Thyroid gland (tissue), 4 donors: Measurements from ENCODE around the gene COG2. TPM values are rescaled to one million over a fixed set of nuclear protein-coding genes. Genes with fewer than 3 reads are reported as not detected.
A peak's percentile ranks its signal among the peaks of the same experiment; 100 is the strongest.
"Not testable (repeated sequence)": the region's sequence is repeated elsewhere in the genome, so short reads cannot be mapped to it uniquely, and the experiment has no call there.

Experiments used
- DNase-seq, 2 donors: peaks; one replicate each; pipeline ENCODE4 v3.0.0-alpha.2; 2019
- H3K27ac ChIP-seq, 3 donors: fragments of 200-600 bp; sonication (generic); 1 replicate in 2 of 3; 2 replicates in 1 of 3; pipeline ENCODE4 v1.5.1; 2016 to 2019; ENCODE audit warnings: mild to moderate bottlenecking in 1 of 3, moderate library complexity in 1 of 3
- H3K27me3 ChIP-seq: fragments of 200-600 bp; sonication (generic); one replicate; pipeline ENCODE4 v1.5.1; 2019
- H3K36me3 ChIP-seq, 2 donors: fragments of 200-600 bp; sonication (generic); one replicate each; pipeline ENCODE4 v1.5.1; 2016 to 2019
- H3K4me1 ChIP-seq, 2 donors: fragments of 200-600 bp; sonication (generic); one replicate each; pipeline ENCODE4 v1.5.1; 2017 to 2019
- H3K4me3 ChIP-seq, 3 donors: fragments of 200-600 bp; sonication (generic); replicated peaks in 1 of 3; 1 replicate in 2 of 3; 2 replicates in 1 of 3; pipeline ENCODE4 v1.5.1; 2016; ENCODE audit warnings: mild to moderate bottlenecking in 1 of 3
- H3K9me3 ChIP-seq: fragments of 200-600 bp; sonication (generic); one replicate; pipeline ENCODE4 v1.5.1; 2017
- POLR2A ChIP-seq, 2 donors: fragments of 450-650 bp; IDR thresholded peaks; one replicate each; pipeline ENCODE4 v1.6.1; 2017; ENCODE audit warnings: antibody characterized with exemption in 2 of 2, mild to moderate bottlenecking in 2 of 2, moderate library complexity in 1 of 2
- WGBS, 2 donors: methylation state at CpG; one replicate each; pipeline ENCODE4 v1.1.5; 2017; 5-methylcytosine and 5-hydroxymethylcytosine counted together
- intact Hi-C: fragments of 100-400 bp; cut with DNase I; formaldehyde crosslinking; loops from one replicate; pipeline ENCODE4 v1.15.1; 2023
- total RNA-seq, 4 donors: library from RNA; depleted of rRNA; stranded (reverse); fragments of >200 nt; gene quantifications; one replicate each; pipeline ENCODE4 v1.2.3, GENCODE V29; 2016
- TF ChIP-seq, protein P1 (sequence below), 6 experiments: fragments of 200-600 bp in 3 of 6; fragments of 450-650 bp in 3 of 6; sonication (generic) in 3 of 6; IDR thresholded peaks; one replicate each; pipeline ENCODE4 v1.5.1; 2016 to 2019; ENCODE audit warnings: antibody characterized with exemption in 6 of 6, mild to moderate bottlenecking in 2 of 6, inconsistent platforms in 1 of 6, moderate library complexity in 1 of 6

COG2 gene
- total RNA-seq, 4 donors from 2014 or later: 36.3 to 48.1 (median 37.5) TPM

DNA sequence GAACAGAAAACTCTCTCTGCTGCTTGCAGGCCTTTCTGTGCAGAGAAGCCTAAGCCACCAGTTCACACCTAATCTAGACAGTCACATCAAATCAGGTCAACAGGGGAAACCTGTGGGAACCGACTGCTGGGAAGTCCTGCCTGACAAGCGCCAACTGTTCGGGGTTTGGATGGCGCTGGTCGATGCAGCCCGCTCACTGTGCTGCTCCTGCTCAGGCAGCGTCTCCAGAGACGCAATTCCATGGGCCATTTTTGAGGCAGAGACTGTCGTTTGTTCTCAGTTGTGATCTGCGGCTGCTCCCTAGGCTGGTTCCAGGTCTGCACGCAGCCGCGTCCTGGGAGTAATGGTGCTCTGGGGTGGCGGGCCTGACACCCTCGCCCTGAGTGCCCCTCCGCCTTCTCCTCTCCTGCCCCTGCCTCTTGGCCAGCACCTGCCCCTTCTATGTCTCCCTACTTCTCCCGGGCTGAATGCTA is 70.2 kb downstream of the COG2 start:
- H3K4me3 ChIP-seq: no peak overlapping the region
- intact Hi-C loops: no loop called here
- H3K4me1 ChIP-seq: peaks cover 0 to 7% of the 10 kb centered on the region in 2 donors
- no peak for DNase-seq
- no peaks in the 10 kb centered on the region for H3K27me3 ChIP-seq
- H3K9me3 ChIP-seq: no peaks in the 10 kb centered on the region
- WGBS, 2 donors: 89 to 93% methylated on average over 17 of the region's 17 CpGs
- no peak overlapping the region for H3K27ac ChIP-seq
- TF ChIP-seq, protein P1, sequence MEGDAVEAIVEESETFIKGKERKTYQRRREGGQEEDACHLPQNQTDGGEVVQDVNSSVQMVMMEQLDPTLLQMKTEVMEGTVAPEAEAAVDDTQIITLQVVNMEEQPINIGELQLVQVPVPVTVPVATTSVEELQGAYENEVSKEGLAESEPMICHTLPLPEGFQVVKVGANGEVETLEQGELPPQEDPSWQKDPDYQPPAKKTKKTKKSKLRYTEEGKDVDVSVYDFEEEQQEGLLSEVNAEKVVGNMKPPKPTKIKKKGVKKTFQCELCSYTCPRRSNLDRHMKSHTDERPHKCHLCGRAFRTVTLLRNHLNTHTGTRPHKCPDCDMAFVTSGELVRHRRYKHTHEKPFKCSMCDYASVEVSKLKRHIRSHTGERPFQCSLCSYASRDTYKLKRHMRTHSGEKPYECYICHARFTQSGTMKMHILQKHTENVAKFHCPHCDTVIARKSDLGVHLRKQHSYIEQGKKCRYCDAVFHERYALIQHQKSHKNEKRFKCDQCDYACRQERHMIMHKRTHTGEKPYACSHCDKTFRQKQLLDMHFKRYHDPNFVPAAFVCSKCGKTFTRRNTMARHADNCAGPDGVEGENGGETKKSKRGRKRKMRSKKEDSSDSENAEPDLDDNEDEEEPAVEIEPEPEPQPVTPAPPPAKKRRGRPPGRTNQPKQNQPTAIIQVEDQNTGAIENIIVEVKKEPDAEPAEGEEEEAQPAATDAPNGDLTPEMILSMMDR (IDR thresholded peaks at IDR 0.05): no peak
- TF ChIP-seq POLR2A (IDR thresholded peaks at IDR 0.05): no peak
- H3K36me3 ChIP-seq: no peaks in the 10 kb centered on the region

DNA sequence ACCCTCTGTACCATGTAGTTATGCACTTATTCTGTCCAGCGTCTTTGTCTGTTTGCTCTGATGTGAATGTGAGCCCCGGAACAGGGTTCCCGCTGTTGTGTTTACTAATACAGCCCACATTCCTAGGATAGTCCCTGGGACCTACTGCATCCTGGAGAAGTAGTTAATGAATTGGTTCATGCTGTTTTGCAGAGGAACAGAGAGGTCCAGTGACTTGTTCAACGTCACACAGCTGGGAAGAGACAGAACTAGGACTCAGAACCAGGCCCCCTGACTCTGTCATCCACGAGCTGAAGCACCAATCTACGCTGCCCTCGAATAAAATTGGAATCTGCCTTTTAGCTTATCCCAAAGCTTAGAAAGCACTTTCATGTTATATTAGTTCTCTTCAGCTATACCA is 70.9 kb downstream of the COG2 start:
- intact Hi-C loops: no loop called here
- TF ChIP-seq POLR2A (IDR thresholded peaks at IDR 0.05): no peak
- TF ChIP-seq, protein P1 (IDR thresholded peaks at IDR 0.05): no peak
- H3K27me3 ChIP-seq: no peaks in the 10 kb centered on the region
- no peak overlapping the region for H3K27ac ChIP-seq
- no peak overlapping the region for H3K4me3 ChIP-seq
- DNase-seq: no peak
- peaks cover 0 to 7% of the 10 kb centered on the region in 2 donors for H3K4me1 ChIP-seq
- no peaks in the 10 kb centered on the region for H3K36me3 ChIP-seq
- 81 to 83% methylated on average over 7 of the region's 7 CpGs for WGBS, 2 donors
- H3K9me3 ChIP-seq: no peaks in the 10 kb centered on the region

DNA sequence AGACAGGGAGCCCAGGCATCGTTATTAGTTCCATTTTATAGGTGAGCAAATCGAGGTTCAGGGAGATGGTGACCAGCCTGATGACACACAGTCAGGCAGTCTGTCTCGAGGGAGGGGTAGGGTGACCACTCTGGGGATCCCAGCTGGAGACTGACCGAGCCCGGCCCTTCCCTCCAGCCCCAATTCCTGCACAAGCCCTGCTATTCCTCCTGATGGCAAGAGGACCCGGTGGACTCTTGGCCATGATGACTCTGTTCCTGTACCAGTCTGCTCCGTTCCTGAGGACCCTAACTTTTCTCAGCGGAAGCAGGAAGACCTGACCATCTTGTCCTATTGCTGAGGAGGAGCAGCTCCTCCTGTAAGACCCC is 71.2 kb downstream of the COG2 start:
- no peaks in the 10 kb centered on the region for H3K36me3 ChIP-seq
- no peaks in the 10 kb centered on the region for H3K9me3 ChIP-seq
- no peak for TF ChIP-seq POLR2A (IDR thresholded peaks at IDR 0.05)
- TF ChIP-seq, protein P1 (IDR thresholded peaks at IDR 0.05): no peak
- no peaks in the 10 kb centered on the region for H3K27me3 ChIP-seq
- intact Hi-C loops: no loop called here
- peak overlapping the region in 1 of 3 donors; percentile 18 for H3K27ac ChIP-seq
- WGBS, 2 donors: 88 to 90% methylated on average over 8 of the region's 8 CpGs
- H3K4me3 ChIP-seq: no peak overlapping the region
- no peak for DNase-seq
- peaks cover 0 to 7% of the 10 kb centered on the region in 2 donors for H3K4me1 ChIP-seq

DNA sequence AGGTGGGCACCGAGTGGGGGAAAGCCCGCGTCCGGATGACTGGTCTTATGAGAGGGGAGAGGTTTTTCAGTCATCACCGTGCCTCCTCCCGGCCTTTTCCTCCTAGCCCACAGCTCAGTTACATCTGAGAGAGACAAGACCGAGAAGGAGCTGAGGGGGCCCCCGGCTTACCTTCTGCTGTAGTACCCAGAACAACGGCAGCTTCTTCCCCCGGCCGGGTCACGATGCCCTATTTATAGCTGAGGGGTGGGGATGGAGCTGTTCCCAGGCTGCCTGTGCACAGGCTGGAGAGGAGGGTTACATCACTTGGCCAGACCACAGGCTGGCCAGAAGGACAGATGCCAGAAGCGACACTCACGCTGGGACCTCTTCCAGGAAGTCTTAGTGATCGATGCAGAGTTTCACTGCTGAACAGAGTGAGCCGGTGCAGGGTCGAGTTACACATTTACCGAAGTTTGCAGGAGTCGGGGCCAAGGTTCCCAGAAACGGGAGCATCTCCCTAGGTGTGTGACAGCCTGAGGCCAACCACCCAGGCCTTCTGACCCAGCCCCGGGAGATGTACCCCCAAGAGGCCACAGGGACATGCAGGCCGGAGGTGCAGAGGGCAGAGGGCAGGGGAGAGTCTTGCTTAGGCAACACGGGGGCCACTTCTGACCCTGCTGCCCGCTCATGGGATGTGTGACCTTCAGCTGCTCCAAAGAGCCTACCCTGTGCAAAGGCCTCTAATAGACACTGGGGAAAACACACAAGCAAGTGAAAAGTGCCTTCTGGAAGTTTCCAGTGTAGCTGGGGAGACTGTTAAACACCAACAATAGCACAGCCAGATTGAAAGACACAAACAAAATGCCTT is 71.9 kb downstream of the COG2 start, which contains the start of gene AGT:
AGT (minus strand) TSS at position 208 of the 850 bp plus-strand sequence. CDS start 3,299 bp downstream, outside the sequence.
- no peak for TF ChIP-seq POLR2A (IDR thresholded peaks at IDR 0.05)
- TF ChIP-seq, protein P1 (IDR thresholded peaks at IDR 0.05): no peak
- no peak within 1 kb of the TSS for H3K4me3 ChIP-seq
- DNase-seq: peak; percentile 34 to 49
- H3K27me3 ChIP-seq: no peaks in the 10 kb centered on the region
- H3K27ac ChIP-seq: peak within 1 kb of the TSS in 1 of 3 donors; percentile 18
- peaks cover 0 to 7% of the 10 kb centered on the region in 2 donors for H3K4me1 ChIP-seq
- no peaks in the 10 kb centered on the region for H3K9me3 ChIP-seq
- no peaks in the 10 kb centered on the region for H3K36me3 ChIP-seq
- WGBS, 2 donors: 29 to 32% methylated on average over 22 to 23 of the region's 24 CpGs
- intact Hi-C loops: no loop called here

DNA sequence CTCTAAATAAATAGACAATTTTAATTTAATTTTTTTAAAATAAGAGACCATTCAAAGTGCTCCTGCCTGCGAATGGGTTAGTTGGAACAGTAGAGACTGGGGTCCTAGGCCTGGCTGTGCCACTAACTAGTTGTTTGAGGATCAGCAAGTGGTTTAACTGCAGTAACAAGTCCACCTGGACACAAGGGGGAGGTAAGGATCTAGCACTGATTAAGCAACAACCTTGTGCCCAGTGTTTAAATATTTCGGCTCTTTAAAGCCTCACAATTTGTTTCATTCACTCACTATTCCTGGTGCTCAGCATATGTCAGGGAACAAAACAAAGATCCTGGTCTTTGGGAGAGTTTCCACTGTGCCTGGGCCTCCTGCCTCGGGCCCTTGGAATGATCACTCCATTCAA is 73.2 kb downstream of the COG2 start:
- Histone ChIP-seq H3K27ac (no peak overlapping the region), H3K4me1 (peaks cover 0 to 7% of the 10 kb centered on the region in 2 donors), H3K36me3 (no peaks in the 10 kb centered on the region), H3K4me3 (no peak overlapping the region), H3K9me3 (no peaks in the 10 kb centered on the region), H3K27me3 (no peaks in the 10 kb centered on the region)
- intact Hi-C loops: no loop called here
- whole genome bisulfite sequencing, 2 donors: 78 to 82% methylated on average over 3 of the region's 3 CpGs
- DNase-seq: no peak
- no peak for TF ChIP-seq POLR2A (IDR thresholded peaks at IDR 0.05)
- TF ChIP-seq, protein P1 (IDR thresholded peaks at IDR 0.05): no peak

DNA sequence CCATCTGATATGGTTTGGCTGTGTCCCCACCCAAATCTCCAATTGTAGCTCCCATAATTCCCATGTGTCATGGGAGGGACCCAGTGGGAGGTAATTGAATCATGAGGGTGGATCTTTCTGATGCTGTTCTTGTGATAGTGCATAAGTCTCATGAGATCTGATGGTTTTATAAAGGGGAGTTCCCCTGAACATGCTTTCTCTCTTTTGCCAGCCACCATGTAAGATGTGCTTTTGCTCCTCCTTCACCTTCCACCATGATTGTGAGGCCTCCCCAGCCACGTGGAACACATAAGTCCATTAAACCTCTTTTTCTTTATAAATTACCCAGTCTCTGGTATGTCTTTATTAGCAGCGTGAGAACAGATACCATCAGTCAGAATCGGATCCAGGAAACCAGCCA is 74.2 kb downstream of the COG2 start:
- H3K9me3 ChIP-seq, H3K36me3 ChIP-seq, H3K4me1 ChIP-seq, H3K27me3 ChIP-seq, H3K27ac ChIP-seq, DNase-seq, intact Hi-C loops, H3K4me3 ChIP-seq: not testable (repeated sequence)
- 66 to 77% methylated on average over 3 of the region's 3 CpGs for WGBS, 2 donors
